ENCODE data around the gene ZP3.

- TF ChIP-seq CTCF (IDR thresholded peaks at IDR 0.05) (no peak), POLR2A (IDR thresholded peaks at IDR 0.05) (no peak), EP300 (IDR thresholded peaks at IDR 0.05) (no peak), POLR2AphosphoS5 (IDR thresholded peaks at IDR 0.05) (no peak)
These were observed 15.2 kb upstream of the ZP3 start, which contains the start of gene SSC4D for GRCh38 chr7:76409537-76409936.
